ENCODE measurements around the gene FCRL1. TPM values are rescaled to one million over a fixed set of nuclear protein-coding genes. Genes with fewer than 3 reads are reported as not detected.

The FCRL1 gene
- total RNA-seq, 4 donors from 2014 or later = not detected

GRCh38 chr1:157833145-157833544 lies 13.2 kb upstream of the FCRL1 start:
- TF ChIP-seq POLR2A (IDR thresholded peaks at IDR 0.05) (no peak), CTCF (IDR thresholded peaks at IDR 0.05) (no peak)
- no peak overlapping the region for H3K4me3 ChIP-seq (ENCODE audit: low read depth, poor library complexity, severe bottlenecking)
- 67 to 73% methylated on average over 6 of the region's 6 CpGs for WGBS, 2 donors
- DNase-seq (ENCODE audit: low spot score in 2 of 2) = no peak
- intact Hi-C loops (cut with DNase I; ENCODE audit: low total_unique reads) = no loop called here

GRCh38 chr1:157831968-157832626 lies 12.2 kb upstream of the FCRL1 start:
- H3K4me3 ChIP-seq (ENCODE audit: low read depth, poor library complexity, severe bottlenecking) = no peak overlapping the region
- no peak for DNase-seq (ENCODE audit: low spot score in 2 of 2)
- no peak for TF ChIP-seq CTCF (IDR thresholded peaks at IDR 0.05)
- no peak for TF ChIP-seq POLR2A (IDR thresholded peaks at IDR 0.05)
- 81 to 87% methylated on average over 4 of the region's 4 CpGs for WGBS, 2 donors
- intact Hi-C loops (cut with DNase I; ENCODE audit: low total_unique reads) = no loop called here

- TF ChIP-seq CTCF (IDR thresholded peaks at IDR 0.05) = no peak
- TF ChIP-seq POLR2A (IDR thresholded peaks at IDR 0.05) = no peak
- H3K4me3 ChIP-seq (ENCODE audit: low read depth, poor library complexity, severe bottlenecking) = no peak overlapping the region
- no peak for DNase-seq (ENCODE audit: low spot score in 2 of 2)
- 78 to 86% methylated on average over 2 of the region's 2 CpGs for whole genome bisulfite sequencing, 2 donors
- intact Hi-C loops (cut with DNase I; ENCODE audit: low total_unique reads) = no loop called here
Observed at GRCh38 chr1:157830887-157831286, 11.0 kb upstream of the FCRL1 start.

- intact Hi-C loops (cut with DNase I; ENCODE audit: low total_unique reads) = no loop called here
- no peak for DNase-seq (ENCODE audit: low spot score in 2 of 2)
- 83 to 86% methylated on average over 3 of the region's 3 CpGs for WGBS, 2 donors
- no peak overlapping the region for H3K4me3 ChIP-seq (ENCODE audit: low read depth, poor library complexity, severe bottlenecking)
- TF ChIP-seq POLR2A (IDR thresholded peaks at IDR 0.05) (no peak), CTCF (IDR thresholded peaks at IDR 0.05) (no peak)
Observed at GRCh38 chr1:157829711-157830110, 9.8 kb upstream of the FCRL1 start.

- intact Hi-C loops (cut with DNase I; ENCODE audit: low total_unique reads) = no loop called here
- H3K4me3 ChIP-seq (ENCODE audit: low read depth, poor library complexity, severe bottlenecking) = no peak overlapping the region
- DNase-seq (ENCODE audit: low spot score in 2 of 2) = no peak
- no peak for TF ChIP-seq POLR2A (IDR thresholded peaks at IDR 0.05)
- no peak for TF ChIP-seq CTCF (IDR thresholded peaks at IDR 0.05)
Observed at GRCh38 chr1:157829210-157829609, 9.3 kb upstream of the FCRL1 start.

GRCh38 chr1:157820299-157820698 lies 379 bp upstream of the FCRL1 start:
- no peak for TF ChIP-seq CTCF (IDR thresholded peaks at IDR 0.05)
- TF ChIP-seq POLR2A (IDR thresholded peaks at IDR 0.05) = no peak
- 78 to 83% methylated on average over 2 of the region's 2 CpGs for WGBS, 2 donors

More at GRCh38 chr1:157820299-157820698, 379 bp upstream of the FCRL1 start:
- intact Hi-C loops (cut with DNase I; ENCODE audit: low total_unique reads) = no loop called here
- no peak for DNase-seq (ENCODE audit: low spot score in 2 of 2)
- H3K4me3 ChIP-seq (ENCODE audit: low read depth, poor library complexity, severe bottlenecking) = no peak overlapping the region

Measured in lower leg skin (tissue), 4 donors.